Measurements from ENCODE around the gene IRF2BPL. TPM values are rescaled to one million over a fixed set of nuclear protein-coding genes. Genes with fewer than 3 reads are reported as not detected.

Gene IRF2BPL
- total RNA-seq, 1 donor from 2014 or later = 68.1 TPM

GRCh38 chr14:77069551-77069950 lies 41.0 kb upstream of the IRF2BPL start:
- Histone ChIP-seq H3K27me3 (no peaks in the 10 kb centered on the region), H3K36me3 (no peaks in the 10 kb centered on the region), H3K4me3 (no peak overlapping the region), H3K4me1 (peaks cover 0 to 5% of the 10 kb centered on the region in 2 donors), H3K27ac (no peak overlapping the region), H3K9me3 (no peaks in the 10 kb centered on the region)
- intact Hi-C loops (cut with DNase I) = loop anchor here (2.0 to 5.0 kb wide), 2 partner anchors 27 to 62 kb away; no protein-coding TSS in a partner anchor
- no peak for DNase-seq (ENCODE audit: low spot score in 2 of 2)
- no peak for TF ChIP-seq CTCF (IDR thresholded peaks at IDR 0.05)

GRCh38 chr14:77068517-77069200 lies 40.2 kb upstream of the IRF2BPL start:
- peaks cover 0 to 5% of the 10 kb centered on the region in 2 donors for H3K4me1 ChIP-seq
- TF ChIP-seq CTCF (IDR thresholded peaks at IDR 0.05) = no peak
- intact Hi-C loops (cut with DNase I) = loop anchor here (1.0 to 5.0 kb wide), 6 partner anchors 26 to 192 kb away; no protein-coding TSS in a partner anchor
- H3K4me3 ChIP-seq = no peak overlapping the region
- H3K27ac ChIP-seq = no peak overlapping the region
- H3K27me3 ChIP-seq = no peaks in the 10 kb centered on the region
- no peak for DNase-seq (ENCODE audit: low spot score in 2 of 2)
- no peaks in the 10 kb centered on the region for H3K9me3 ChIP-seq
- H3K36me3 ChIP-seq = no peaks in the 10 kb centered on the region

GRCh38 chr14:77067632-77068516 lies 39.4 kb upstream of the IRF2BPL start:
- Histone ChIP-seq H3K36me3 (no peaks in the 10 kb centered on the region), H3K27ac (no peak overlapping the region), H3K4me1 (peaks cover 0 to 5% of the 10 kb centered on the region in 2 donors), H3K9me3 (no peaks in the 10 kb centered on the region), H3K27me3 (no peaks in the 10 kb centered on the region), H3K4me3 (no peak overlapping the region)
- TF ChIP-seq CTCF (IDR thresholded peaks at IDR 0.05) = peak; percentile 76 to 93 (median 88)
- peak in 1 of 2 donors; percentile 84 for DNase-seq (ENCODE audit: low spot score in 2 of 2)
- intact Hi-C loops (cut with DNase I) = loop anchor here (1.0 to 5.0 kb wide), 7 partner anchors 15 to 192 kb away; no protein-coding TSS in a partner anchor

GRCh38 chr14:77066578-77067172 lies 38.2 kb upstream of the IRF2BPL start:
- H3K9me3 ChIP-seq = no peaks in the 10 kb centered on the region
- no peak overlapping the region for H3K27ac ChIP-seq
- no peak overlapping the region for H3K4me3 ChIP-seq
- H3K36me3 ChIP-seq = no peaks in the 10 kb centered on the region
- intact Hi-C loops (cut with DNase I) = loop anchor here (2.0 to 5.0 kb wide), 2 partner anchors 14 to 59 kb away; no protein-coding TSS in a partner anchor
- TF ChIP-seq CTCF (IDR thresholded peaks at IDR 0.05) = no peak
- H3K4me1 ChIP-seq = peaks cover 0 to 5% of the 10 kb centered on the region in 2 donors
- no peak for DNase-seq (ENCODE audit: low spot score in 2 of 2)
- no peaks in the 10 kb centered on the region for H3K27me3 ChIP-seq

GRCh38 chr14:77065851-77066577 lies 37.5 kb upstream of the IRF2BPL start:
- intact Hi-C loops (cut with DNase I) = loop anchor here (2.0 to 5.0 kb wide), 2 partner anchors 13 to 59 kb away; no protein-coding TSS in a partner anchor
- Histone ChIP-seq H3K4me3 (no peak overlapping the region), H3K4me1 (peaks cover 0 to 5% of the 10 kb centered on the region in 2 donors), H3K36me3 (no peaks in the 10 kb centered on the region), H3K9me3 (no peaks in the 10 kb centered on the region), H3K27ac (no peak overlapping the region), H3K27me3 (no peaks in the 10 kb centered on the region)
- DNase-seq (ENCODE audit: low spot score in 2 of 2) = no peak
- TF ChIP-seq CTCF (IDR thresholded peaks at IDR 0.05) = no peak

Measured in ascending aorta (tissue), 2 donors.